ENCODE results near the gene SOCS4. TPM values are rescaled to one million over a fixed set of nuclear protein-coding genes. Genes with fewer than 3 reads are reported as not detected.

Gene SOCS4
- total RNA-seq, 1 donor from 2014 or later: 17.9 TPM

- no peak for TF ChIP-seq CTCF (IDR thresholded peaks at IDR 0.05)
- DNase-seq: no peak
These were observed 25.4 kb downstream of the SOCS4 start for GRCh38 chr14:55052269-55052930.

GRCh38 chr14:55053018-55053417 lies 26.0 kb downstream of the SOCS4 start:
- Histone ChIP-seq H3K27ac (no peak overlapping the region), H3K36me3 (peaks cover 11% of the 10 kb centered on the region), H3K9me3 (no peaks in the 10 kb centered on the region), H3K4me1 (peaks cover 39% of the 10 kb centered on the region), H3K27me3 (ENCODE audit: low read depth) (no peaks in the 10 kb centered on the region), H3K4me3 (peak overlapping the region; percentile 79)
- DNase-seq: no peak
- no peak for TF ChIP-seq CTCF (IDR thresholded peaks at IDR 0.05)
- intact Hi-C loops (cut with DNase I): no loop called here
- ATAC-seq: no peak

More at GRCh38 chr14:55052269-55052930, 25.4 kb downstream of the SOCS4 start:
- Histone ChIP-seq H3K36me3 (peaks cover 5% of the 10 kb centered on the region), H3K4me3 (peak overlapping the region; percentile 79), H3K27me3 (ENCODE audit: low read depth) (no peaks in the 10 kb centered on the region), H3K9me3 (no peaks in the 10 kb centered on the region), H3K27ac (peak overlapping the region; percentile 100), H3K4me1 (peaks cover 39% of the 10 kb centered on the region)
- ATAC-seq: no peak
- intact Hi-C loops (cut with DNase I): no loop called here

GRCh38 chr14:55053500-55053899 lies 26.5 kb downstream of the SOCS4 start:
- Histone ChIP-seq H3K4me3 (no peak overlapping the region), H3K27me3 (ENCODE audit: low read depth) (no peaks in the 10 kb centered on the region), H3K27ac (no peak overlapping the region), H3K36me3 (peaks cover 16% of the 10 kb centered on the region), H3K4me1 (peaks cover 39% of the 10 kb centered on the region), H3K9me3 (no peaks in the 10 kb centered on the region)
- no peak for TF ChIP-seq CTCF (IDR thresholded peaks at IDR 0.05)
- no peak for ATAC-seq
- DNase-seq: no peak
- intact Hi-C loops (cut with DNase I): no loop called here

- ATAC-seq (no peak), DNase-seq (no peak)
- Histone ChIP-seq H3K9me3 (no peaks in the 10 kb centered on the region), H3K4me3 (no peak overlapping the region), H3K27me3 (ENCODE audit: low read depth) (no peaks in the 10 kb centered on the region), H3K4me1 (peaks cover 39% of the 10 kb centered on the region), H3K27ac (no peak overlapping the region), H3K36me3 (peaks cover 16% of the 10 kb centered on the region)
- intact Hi-C loops (cut with DNase I): no loop called here
- no peak for TF ChIP-seq CTCF (IDR thresholded peaks at IDR 0.05)
These were observed 27.1 kb downstream of the SOCS4 start for GRCh38 chr14:55054098-55054497.

GRCh38 chr14:55057919-55058318 lies 30.9 kb downstream of the SOCS4 start:
- ATAC-seq (no peak), DNase-seq (no peak)
- Histone ChIP-seq H3K27ac (no peak overlapping the region), H3K9me3 (no peaks in the 10 kb centered on the region), H3K27me3 (ENCODE audit: low read depth) (no peaks in the 10 kb centered on the region), H3K36me3 (peaks cover 38% of the 10 kb centered on the region), H3K4me1 (peaks cover 37% of the 10 kb centered on the region), H3K4me3 (no peak overlapping the region)
- no peak for TF ChIP-seq CTCF (IDR thresholded peaks at IDR 0.05)
- intact Hi-C loops (cut with DNase I): no loop called here
